ENCODE data around the gene F11. TPM values are rescaled to one million over a fixed set of nuclear protein-coding genes. Genes with fewer than 3 reads are reported as not detected.
A peak's percentile ranks its signal among the peaks of the same experiment; 100 is the strongest.

F11 gene
- total and polyA plus RNA-seq, 2 of the 13 experiments (the other 11 are each of a cell fraction or from before 2014, with no cell fraction given) = 35.1 to 58.0 TPM

DNA sequence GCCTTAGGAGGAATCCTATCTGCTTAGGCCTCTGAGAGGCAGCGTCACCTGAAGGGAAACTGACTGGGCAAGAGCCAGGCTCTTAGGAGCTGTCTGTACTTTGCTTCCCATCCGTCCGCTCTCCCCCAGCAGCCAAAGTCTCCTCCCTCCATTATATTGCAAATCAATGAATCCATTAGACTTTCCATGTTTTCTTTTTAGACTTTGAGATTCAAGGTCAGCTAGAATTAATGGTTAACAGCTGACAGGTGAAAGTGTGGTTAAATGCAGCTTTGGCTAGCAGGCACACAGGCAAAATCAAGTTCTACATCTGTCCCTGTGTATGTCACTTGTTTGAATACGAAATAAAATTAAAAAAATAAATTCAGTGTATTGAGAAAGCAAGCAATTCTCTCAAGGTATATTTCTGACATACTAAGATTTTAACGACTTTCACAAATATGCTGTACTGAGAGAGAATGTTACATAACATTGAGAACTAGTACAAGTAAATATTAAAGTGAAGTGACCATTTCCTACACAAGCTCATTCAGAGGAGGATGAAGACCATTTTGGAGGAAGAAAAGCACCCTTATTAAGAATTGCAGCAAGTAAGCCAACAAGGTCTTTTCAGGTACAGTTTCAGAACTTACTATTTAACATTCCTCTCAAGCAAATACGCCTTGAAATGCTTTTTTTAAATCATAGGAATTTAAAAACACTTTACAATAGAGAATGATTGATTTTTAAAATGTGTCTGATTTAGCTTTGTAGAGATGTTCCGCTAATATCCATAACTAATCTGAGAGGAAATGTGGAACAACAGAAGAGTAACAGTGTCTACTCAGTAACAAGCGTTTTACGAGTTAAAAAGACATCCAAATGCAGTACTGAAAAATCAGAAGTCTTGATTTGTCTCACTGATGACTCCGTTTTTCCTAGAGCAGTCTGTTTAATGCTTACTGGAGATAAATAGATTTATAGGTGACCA is at the start of gene F11 (continued):
- TF ChIP-seq, protein P1, sequence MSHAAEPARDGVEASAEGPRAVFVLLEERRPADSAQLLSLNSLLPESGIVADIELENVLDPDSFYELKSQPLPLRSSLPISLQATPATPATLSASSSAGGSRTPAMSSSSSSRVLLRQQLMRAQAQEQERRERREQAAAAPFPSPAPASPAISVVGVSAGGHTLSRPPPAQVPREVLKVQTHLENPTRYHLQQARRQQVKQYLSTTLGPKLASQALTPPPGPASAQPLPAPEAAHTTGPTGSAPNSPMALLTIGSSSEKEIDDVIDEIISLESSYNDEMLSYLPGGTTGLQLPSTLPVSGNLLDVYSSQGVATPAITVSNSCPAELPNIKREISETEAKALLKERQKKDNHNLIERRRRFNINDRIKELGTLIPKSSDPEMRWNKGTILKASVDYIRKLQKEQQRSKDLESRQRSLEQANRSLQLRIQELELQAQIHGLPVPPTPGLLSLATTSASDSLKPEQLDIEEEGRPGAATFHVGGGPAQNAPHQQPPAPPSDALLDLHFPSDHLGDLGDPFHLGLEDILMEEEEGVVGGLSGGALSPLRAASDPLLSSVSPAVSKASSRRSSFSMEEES (CRISPR knock-in tag; IDR thresholded peaks at IDR 0.05) = 0 out of 2 replicates have a peak, but pooled peaks have one; percentile 43
- TF ChIP-seq CREM (IDR thresholded peaks at IDR 0.05) = peak; percentile 59; the same call in 1 of the 2 replicates
- TF ChIP-seq CREM (CRISPR knock-in tag; IDR thresholded peaks at IDR 0.05) = no peak
- peak; percentile 63; the same call in 1 of the 2 replicates for TF ChIP-seq ARID2 (CRISPR knock-in tag; IDR thresholded peaks at IDR 0.05; ENCODE audit: borderline replicate concordance)
- TF ChIP-seq, protein P2, sequence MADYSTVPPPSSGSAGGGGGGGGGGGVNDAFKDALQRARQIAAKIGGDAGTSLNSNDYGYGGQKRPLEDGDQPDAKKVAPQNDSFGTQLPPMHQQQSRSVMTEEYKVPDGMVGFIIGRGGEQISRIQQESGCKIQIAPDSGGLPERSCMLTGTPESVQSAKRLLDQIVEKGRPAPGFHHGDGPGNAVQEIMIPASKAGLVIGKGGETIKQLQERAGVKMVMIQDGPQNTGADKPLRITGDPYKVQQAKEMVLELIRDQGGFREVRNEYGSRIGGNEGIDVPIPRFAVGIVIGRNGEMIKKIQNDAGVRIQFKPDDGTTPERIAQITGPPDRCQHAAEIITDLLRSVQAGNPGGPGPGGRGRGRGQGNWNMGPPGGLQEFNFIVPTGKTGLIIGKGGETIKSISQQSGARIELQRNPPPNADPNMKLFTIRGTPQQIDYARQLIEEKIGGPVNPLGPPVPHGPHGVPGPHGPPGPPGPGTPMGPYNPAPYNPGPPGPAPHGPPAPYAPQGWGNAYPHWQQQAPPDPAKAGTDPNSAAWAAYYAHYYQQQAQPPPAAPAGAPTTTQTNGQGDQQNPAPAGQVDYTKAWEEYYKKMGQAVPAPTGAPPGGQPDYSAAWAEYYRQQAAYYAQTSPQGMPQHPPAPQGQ (CRISPR knock-in tag; IDR thresholded peaks at IDR 0.05; ENCODE audit: borderline replicate concordance) = no peak
- 0 out of 2 replicates have a peak, but pooled peaks have one; percentile 24 for TF ChIP-seq CCDC6 (CRISPR knock-in tag; IDR thresholded peaks at IDR 0.05)
- peak; percentile 86 for TF ChIP-seq BCL6 (CRISPR knock-in tag; IDR thresholded peaks at IDR 0.05)
- TF ChIP-seq ARNT (IDR thresholded peaks at IDR 0.05) = no peak
- TF ChIP-seq, protein P3, sequence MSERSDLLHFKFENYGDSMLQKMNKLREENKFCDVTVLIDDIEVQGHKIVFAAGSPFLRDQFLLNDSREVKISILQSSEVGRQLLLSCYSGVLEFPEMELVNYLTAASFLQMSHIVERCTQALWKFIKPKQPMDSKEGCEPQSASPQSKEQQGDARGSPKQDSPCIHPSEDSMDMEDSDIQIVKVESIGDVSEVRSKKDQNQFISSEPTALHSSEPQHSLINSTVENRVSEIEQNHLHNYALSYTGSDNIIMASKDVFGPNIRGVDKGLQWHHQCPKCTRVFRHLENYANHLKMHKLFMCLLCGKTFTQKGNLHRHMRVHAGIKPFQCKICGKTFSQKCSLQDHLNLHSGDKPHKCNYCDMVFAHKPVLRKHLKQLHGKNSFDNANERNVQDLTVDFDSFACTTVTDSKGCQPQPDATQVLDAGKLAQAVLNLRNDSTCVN (CRISPR knock-in tag; IDR thresholded peaks at IDR 0.05; ENCODE audit: borderline replicate concordance) = no peak
- TF ChIP-seq IRX3 (CRISPR knock-in tag; IDR thresholded peaks at IDR 0.05; ENCODE audit: borderline replicate concordance, low read depth) = no peak
- peak; percentile 43; the same call in 1 of the 2 replicates for TF ChIP-seq KDM5A (IDR thresholded peaks at IDR 0.05; ENCODE audit: borderline replicate concordance, low read length)
- TF ChIP-seq POGZ (CRISPR knock-in tag; IDR thresholded peaks at IDR 0.05) = peak; percentile 49
- TF ChIP-seq ZFP62 (CRISPR knock-in tag; IDR thresholded peaks at IDR 0.05) = no peak
- TF ChIP-seq SP140L (CRISPR knock-in tag; IDR thresholded peaks at IDR 0.05; ENCODE audit: borderline replicate concordance) = no peak
- 0 out of 2 replicates have a peak, but pooled peaks have one; percentile 23 for TF ChIP-seq MIER3 (CRISPR knock-in tag; IDR thresholded peaks at IDR 0.05; ENCODE audit: borderline replicate concordance)
- peak; percentile 39; the same call in 1 of the 2 replicates for TF ChIP-seq CEBPG (CRISPR knock-in tag; IDR thresholded peaks at IDR 0.05)
- no peak for TF ChIP-seq ZMAT3 (CRISPR knock-in tag; conservative IDR thresholded peaks at IDR 0.05)
- TF ChIP-seq ZNF644 (CRISPR knock-in tag; IDR thresholded peaks at IDR 0.05; ENCODE audit: low read depth) = peak; percentile 52; the same call in 1 of the 2 replicates
- TF ChIP-seq ZNF124 (CRISPR knock-in tag; IDR thresholded peaks at IDR 0.05) = peak; percentile 52; the same call in 1 of the 2 replicates
- TF ChIP-seq, protein P4, sequence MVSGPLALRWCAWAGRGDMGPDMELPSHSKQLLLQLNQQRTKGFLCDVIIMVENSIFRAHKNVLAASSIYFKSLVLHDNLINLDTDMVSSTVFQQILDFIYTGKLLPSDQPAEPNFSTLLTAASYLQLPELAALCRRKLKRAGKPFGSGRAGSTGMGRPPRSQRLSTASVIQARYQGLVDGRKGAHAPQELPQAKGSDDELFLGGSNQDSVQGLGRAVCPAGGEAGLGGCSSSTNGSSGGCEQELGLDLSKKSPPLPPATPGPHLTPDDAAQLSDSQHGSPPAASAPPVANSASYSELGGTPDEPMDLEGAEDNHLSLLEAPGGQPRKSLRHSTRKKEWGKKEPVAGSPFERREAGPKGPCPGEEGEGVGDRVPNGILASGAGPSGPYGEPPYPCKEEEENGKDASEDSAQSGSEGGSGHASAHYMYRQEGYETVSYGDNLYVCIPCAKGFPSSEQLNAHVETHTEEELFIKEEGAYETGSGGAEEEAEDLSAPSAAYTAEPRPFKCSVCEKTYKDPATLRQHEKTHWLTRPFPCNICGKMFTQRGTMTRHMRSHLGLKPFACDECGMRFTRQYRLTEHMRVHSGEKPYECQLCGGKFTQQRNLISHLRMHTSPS (CRISPR knock-in tag; IDR thresholded peaks at IDR 0.05; ENCODE audit: low read depth) = no peak
- TF ChIP-seq NRL (CRISPR knock-in tag; IDR thresholded peaks at IDR 0.05; ENCODE audit: borderline replicate concordance) = no peak
- TF ChIP-seq NFIC (IDR thresholded peaks at IDR 0.05; ENCODE audit: low read length) = peak; percentile 71; the same call in 1 of the 2 replicates
- TF ChIP-seq, protein P5, sequence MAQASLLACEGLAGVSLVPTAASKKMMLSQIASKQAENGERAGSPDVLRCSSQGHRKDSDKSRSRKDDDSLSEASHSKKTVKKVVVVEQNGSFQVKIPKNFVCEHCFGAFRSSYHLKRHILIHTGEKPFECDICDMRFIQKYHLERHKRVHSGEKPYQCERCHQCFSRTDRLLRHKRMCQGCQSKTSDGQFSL (CRISPR knock-in tag; IDR thresholded peaks at IDR 0.05) = no peak
- TF ChIP-seq ZBTB42 (CRISPR knock-in tag; IDR thresholded peaks at IDR 0.05) = no peak

Data from HepG2 (cell line).